ENCODE data around the gene RSPH4A. TPM values are rescaled to one million over a fixed set of nuclear protein-coding genes. Genes with fewer than 3 reads are reported as not detected.

RSPH4A gene
- total and polyA plus RNA-seq, 9 of the 15 experiments (the other 6 are each of a cell fraction or from before 2014, with no cell fraction given): 0.04 to 0.30 (median 0.11) TPM

DNA sequence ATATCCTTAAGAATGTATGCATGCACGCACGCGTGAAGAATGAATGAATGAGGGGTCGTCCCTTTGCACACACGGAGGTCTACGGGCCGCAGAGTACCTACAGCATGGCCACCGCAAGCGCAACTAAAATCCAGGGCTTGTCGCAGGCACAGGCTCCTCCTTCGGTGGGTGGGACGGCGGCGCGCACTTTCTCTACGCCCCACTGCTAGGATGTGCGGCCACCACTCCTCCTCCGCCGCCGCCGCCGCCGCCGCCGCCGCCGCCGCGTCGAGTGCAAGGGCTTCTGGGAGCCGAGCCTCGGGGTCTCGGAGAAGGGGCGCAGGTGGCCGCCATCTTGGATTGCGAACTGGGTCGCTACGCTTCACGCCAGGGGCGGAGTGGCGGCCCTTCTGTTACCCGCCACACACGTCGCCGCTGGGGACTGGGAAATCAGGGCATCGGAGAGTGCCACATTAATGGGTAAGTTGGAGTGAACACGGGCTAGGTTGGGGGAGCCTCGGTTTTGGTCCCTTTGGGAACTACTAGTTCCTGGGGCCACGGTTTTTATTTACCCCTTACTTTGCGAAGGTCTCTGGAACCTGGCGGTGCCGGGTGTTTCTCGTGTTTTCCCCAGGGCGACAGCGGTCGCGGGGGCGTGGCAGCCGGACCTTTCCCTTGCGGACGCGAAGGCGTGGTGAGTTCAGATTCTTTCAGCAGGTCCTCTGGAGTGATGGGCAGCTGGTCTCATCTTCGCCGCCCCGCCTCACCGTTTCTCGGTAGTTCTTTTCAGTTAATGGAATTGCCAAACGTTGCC lies 64.8 kb downstream of the RSPH4A start, which contains the start of gene KPNA5:
Gene KPNA5 (plus strand): TSS at position 332 of the 793 bp plus-strand sequence. CDS start 124 bp downstream, at position 456.
- Histone ChIP-seq H3K36me3 (ENCODE audit: control insufficient read depth, insufficient read depth, low read length) (0 out of 3 replicates have a peak, but pooled peaks cover 3% of the 10 kb centered on the region), H3K27me3 (ENCODE audit: control insufficient read depth in 2 of 2, insufficient read depth in 2 of 2, low read length in 2 of 2) (no peaks in the 10 kb centered on the region), H3K4me3 (peak within 1 kb of the TSS; percentile 80), H3K9me3 (replicated peaks; ENCODE audit: control insufficient read depth, insufficient read depth, low read depth, low read length) (no peaks in the 10 kb centered on the region), H3K27ac (ENCODE audit: extremely low read depth, low read depth, low read length) (peak within 1 kb of the TSS; percentile 94), H3K79me2 (ENCODE audit: control insufficient read depth, insufficient read depth, low read length) (peaks cover 29% of the 10 kb centered on the region), H4K20me1 (replicated peaks; ENCODE audit: control insufficient read depth, insufficient read depth, low read length) (no peaks in the 10 kb centered on the region), H2AFZ (ENCODE audit: low read depth, low read length) (peak within 1 kb of the TSS; percentile 100), H3K9me1 (ENCODE audit: control insufficient read depth, insufficient read depth, low read length) (no peaks in the 10 kb centered on the region), H3K4me2 (ENCODE audit: insufficient read depth, low read length) (peak within 1 kb of the TSS; percentile 100), H3K9ac (ENCODE audit: insufficient read depth in 1 of 2, low read depth in 2 of 2, low read length in 2 of 2) (peak within 1 kb of the TSS; percentile 86 to 92), H3K4me1 (replicated peaks in 1 of 2; ENCODE audit: control insufficient read depth in 2 of 2, insufficient read depth in 2 of 2, low read length in 2 of 2) (peaks cover 3 to 6% of the 10 kb centered on the region in 2 experiments; a peak in 2 of 5 replicates)
- ATAC-seq (peak; percentile 94), DNase-seq (ENCODE audit: extremely low read depth in 1 of 4, low spot score in 3 of 4) (peak; percentile 84 to 96 (median 88)), FAIRE-seq (peak; percentile 82)
- BruUV-seq (replicated peaks): no TSS peak
- ChIA-PET CTCF (ENCODE audit: low intra/inter-chr PET ratio) (interaction anchor here (1.1 kb wide), 1 partner anchor 12 kb away, joined by 3 read pairs; the partner anchor contains the start of gene ZUP1), POLR2A (interaction anchor here (0.8 to 2.9 kb wide), 5 partner anchors 9 to 15 kb away, joined by 3 to 15 read pairs (median 5); partner anchors contain the start of gene ZUP1)
- 0% methylated on average over 43 of the region's 69 CpGs for WGBS (ENCODE audit: insufficient coverage, low coverage, missing lambda C conversion rate)
- intact Hi-C loops (cut with micrococcal nuclease) (loop anchor here (1.0 kb wide), 2 partner anchors 15 to 50 kb away; no protein-coding TSS in a partner anchor), in situ Hi-C loops (cut with MboI) (no loop called here)
- TF ChIP-seq SNIP1 (IDR thresholded peaks at IDR 0.05; ENCODE audit: low read depth) (no peak), PTBP1 (IDR thresholded peaks at IDR 0.05; ENCODE audit: low read depth, low read length) (no peak), ZNF311 (CRISPR knock-in tag; IDR thresholded peaks at IDR 0.05) (no peak), ATF7 (IDR thresholded peaks at IDR 0.05) (peak; percentile 56), BHLHE40 (IDR thresholded peaks at IDR 0.05; ENCODE audit: low read length) (no peak), KDM5B (IDR thresholded peaks at IDR 0.05; ENCODE audit: insufficient replicate concordance, low read depth, low read length) (peak; percentile 95), SMARCE1 (IDR thresholded peaks at IDR 0.05) (no peak), CBFB (CRISPR knock-in tag; IDR thresholded peaks at IDR 0.05) (no peak), RBM14 (IDR thresholded peaks at IDR 0.05; ENCODE audit: borderline replicate concordance, insufficient read depth, low read depth, low read length) (no peak), HNRNPLL (IDR thresholded peaks at IDR 0.05; ENCODE audit: low read depth, low read length, poor library complexity, severe bottlenecking) (peak; percentile 99), HMG20A (CRISPR knock-in tag; conservative IDR thresholded peaks at IDR 0.05) (no peak), SNRNP70 (optimal IDR thresholded peaks at IDR 0.05; ENCODE audit: low read depth, low read length) (no peak), TEAD4 (IDR thresholded peaks at IDR 0.05; ENCODE audit: low read length) (peak; percentile 33), TEAD4 (CRISPR knock-in tag; IDR thresholded peaks at IDR 0.05; ENCODE audit: borderline replicate concordance) (no peak), STAG1 (CRISPR knock-in tag; IDR thresholded peaks at IDR 0.05; ENCODE audit: borderline replicate concordance) (no peak)
- TF ChIP-seq, protein P1, sequence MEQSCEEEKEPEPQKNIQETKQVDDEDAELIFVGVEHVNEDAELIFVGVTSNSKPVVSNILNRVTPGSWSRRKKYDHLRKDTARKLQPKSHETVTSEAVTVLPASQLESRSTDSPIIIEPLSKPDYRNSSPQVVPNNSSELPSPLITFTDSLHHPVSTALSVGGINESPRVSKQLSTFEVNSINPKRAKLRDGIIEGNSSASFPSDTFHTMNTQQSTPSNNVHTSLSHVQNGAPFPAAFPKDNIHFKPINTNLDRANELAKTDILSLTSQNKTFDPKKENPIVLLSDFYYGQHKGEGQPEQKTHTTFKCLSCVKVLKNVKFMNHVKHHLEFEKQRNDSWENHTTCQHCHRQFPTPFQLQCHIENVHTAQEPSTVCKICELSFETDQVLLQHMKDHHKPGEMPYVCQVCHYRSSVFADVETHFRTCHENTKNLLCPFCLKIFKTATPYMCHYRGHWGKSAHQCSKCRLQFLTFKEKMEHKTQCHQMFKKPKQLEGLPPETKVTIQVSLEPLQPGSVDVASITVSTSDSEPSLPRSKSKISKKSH (CRISPR knock-in tag; IDR thresholded peaks at IDR 0.05): no peak
- TF ChIP-seq, protein P2, sequence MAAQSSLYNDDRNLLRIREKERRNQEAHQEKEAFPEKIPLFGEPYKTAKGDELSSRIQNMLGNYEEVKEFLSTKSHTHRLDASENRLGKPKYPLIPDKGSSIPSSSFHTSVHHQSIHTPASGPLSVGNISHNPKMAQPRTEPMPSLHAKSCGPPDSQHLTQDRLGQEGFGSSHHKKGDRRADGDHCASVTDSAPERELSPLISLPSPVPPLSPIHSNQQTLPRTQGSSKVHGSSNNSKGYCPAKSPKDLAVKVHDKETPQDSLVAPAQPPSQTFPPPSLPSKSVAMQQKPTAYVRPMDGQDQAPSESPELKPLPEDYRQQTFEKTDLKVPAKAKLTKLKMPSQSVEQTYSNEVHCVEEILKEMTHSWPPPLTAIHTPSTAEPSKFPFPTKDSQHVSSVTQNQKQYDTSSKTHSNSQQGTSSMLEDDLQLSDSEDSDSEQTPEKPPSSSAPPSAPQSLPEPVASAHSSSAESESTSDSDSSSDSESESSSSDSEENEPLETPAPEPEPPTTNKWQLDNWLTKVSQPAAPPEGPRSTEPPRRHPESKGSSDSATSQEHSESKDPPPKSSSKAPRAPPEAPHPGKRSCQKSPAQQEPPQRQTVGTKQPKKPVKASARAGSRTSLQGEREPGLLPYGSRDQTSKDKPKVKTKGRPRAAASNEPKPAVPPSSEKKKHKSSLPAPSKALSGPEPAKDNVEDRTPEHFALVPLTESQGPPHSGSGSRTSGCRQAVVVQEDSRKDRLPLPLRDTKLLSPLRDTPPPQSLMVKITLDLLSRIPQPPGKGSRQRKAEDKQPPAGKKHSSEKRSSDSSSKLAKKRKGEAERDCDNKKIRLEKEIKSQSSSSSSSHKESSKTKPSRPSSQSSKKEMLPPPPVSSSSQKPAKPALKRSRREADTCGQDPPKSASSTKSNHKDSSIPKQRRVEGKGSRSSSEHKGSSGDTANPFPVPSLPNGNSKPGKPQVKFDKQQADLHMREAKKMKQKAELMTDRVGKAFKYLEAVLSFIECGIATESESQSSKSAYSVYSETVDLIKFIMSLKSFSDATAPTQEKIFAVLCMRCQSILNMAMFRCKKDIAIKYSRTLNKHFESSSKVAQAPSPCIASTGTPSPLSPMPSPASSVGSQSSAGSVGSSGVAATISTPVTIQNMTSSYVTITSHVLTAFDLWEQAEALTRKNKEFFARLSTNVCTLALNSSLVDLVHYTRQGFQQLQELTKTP (IDR thresholded peaks at IDR 0.05; ENCODE audit: low read depth in 1 of 2, partially characterized antibody in 2 of 2): peak in 1 of 2 experiments; percentile 89

Measured in K562 (cell line).